ENCODE data around the gene NUP214.

The NUP214 gene

GRCh38 chr9:131257266-131258025, 132.1 kb downstream of the NUP214 start:
- TF ChIP-seq, protein P1, sequence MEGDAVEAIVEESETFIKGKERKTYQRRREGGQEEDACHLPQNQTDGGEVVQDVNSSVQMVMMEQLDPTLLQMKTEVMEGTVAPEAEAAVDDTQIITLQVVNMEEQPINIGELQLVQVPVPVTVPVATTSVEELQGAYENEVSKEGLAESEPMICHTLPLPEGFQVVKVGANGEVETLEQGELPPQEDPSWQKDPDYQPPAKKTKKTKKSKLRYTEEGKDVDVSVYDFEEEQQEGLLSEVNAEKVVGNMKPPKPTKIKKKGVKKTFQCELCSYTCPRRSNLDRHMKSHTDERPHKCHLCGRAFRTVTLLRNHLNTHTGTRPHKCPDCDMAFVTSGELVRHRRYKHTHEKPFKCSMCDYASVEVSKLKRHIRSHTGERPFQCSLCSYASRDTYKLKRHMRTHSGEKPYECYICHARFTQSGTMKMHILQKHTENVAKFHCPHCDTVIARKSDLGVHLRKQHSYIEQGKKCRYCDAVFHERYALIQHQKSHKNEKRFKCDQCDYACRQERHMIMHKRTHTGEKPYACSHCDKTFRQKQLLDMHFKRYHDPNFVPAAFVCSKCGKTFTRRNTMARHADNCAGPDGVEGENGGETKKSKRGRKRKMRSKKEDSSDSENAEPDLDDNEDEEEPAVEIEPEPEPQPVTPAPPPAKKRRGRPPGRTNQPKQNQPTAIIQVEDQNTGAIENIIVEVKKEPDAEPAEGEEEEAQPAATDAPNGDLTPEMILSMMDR (IDR thresholded peaks at IDR 0.05; ENCODE audit: extremely low read depth, missing control alignments) = no peak
- no peak for DNase-seq (ENCODE audit: low spot score)

- TF ChIP-seq, protein P1 (IDR thresholded peaks at IDR 0.05; ENCODE audit: extremely low read depth, missing control alignments) = no peak
- DNase-seq (ENCODE audit: low spot score) = no peak
These were observed 132.8 kb downstream of the NUP214 start for GRCh38 chr9:131258186-131258585.

GRCh38 chr9:131258698-131259431, 133.5 kb downstream of the NUP214 start:
- DNase-seq (ENCODE audit: low spot score) = no peak
- TF ChIP-seq, protein P1 (IDR thresholded peaks at IDR 0.05; ENCODE audit: extremely low read depth, missing control alignments) = no peak

GRCh38 chr9:131259432-131259898, 134.1 kb downstream of the NUP214 start:
- no peak for DNase-seq (ENCODE audit: low spot score)
- TF ChIP-seq, protein P1 (IDR thresholded peaks at IDR 0.05; ENCODE audit: extremely low read depth, missing control alignments) = no peak

- DNase-seq (ENCODE audit: low spot score) = no peak
- TF ChIP-seq, protein P1 (IDR thresholded peaks at IDR 0.05; ENCODE audit: extremely low read depth, missing control alignments) = no peak
These were observed 134.7 kb downstream of the NUP214 start for GRCh38 chr9:131259916-131260597.

GRCh38 chr9:131260751-131261452, 135.5 kb downstream of the NUP214 start:
- TF ChIP-seq, protein P1 (IDR thresholded peaks at IDR 0.05; ENCODE audit: extremely low read depth, missing control alignments) = no peak
- no peak for DNase-seq (ENCODE audit: low spot score)
